Stimulated activated CD4-positive, alpha-beta T cell treated with anti-CD3 and anti-CD28 coated beads, Interleukin-15, amount 100 ng/mL, for 1 hour (primary cell): ENCODE results near the gene PNPO.
"Not testable (repeated sequence)": the region's sequence is repeated elsewhere in the genome, so short reads cannot be mapped to it uniquely, and the experiment has no call there.

Source experiments
- DNase-seq, 2 donors: peaks; one replicate each; pipeline ENCODE4 v3.0.0-alpha.2; 2020; ENCODE audit warnings: low read depth in 1 of 2, low spot score in 1 of 2

The PNPO gene

DNA sequence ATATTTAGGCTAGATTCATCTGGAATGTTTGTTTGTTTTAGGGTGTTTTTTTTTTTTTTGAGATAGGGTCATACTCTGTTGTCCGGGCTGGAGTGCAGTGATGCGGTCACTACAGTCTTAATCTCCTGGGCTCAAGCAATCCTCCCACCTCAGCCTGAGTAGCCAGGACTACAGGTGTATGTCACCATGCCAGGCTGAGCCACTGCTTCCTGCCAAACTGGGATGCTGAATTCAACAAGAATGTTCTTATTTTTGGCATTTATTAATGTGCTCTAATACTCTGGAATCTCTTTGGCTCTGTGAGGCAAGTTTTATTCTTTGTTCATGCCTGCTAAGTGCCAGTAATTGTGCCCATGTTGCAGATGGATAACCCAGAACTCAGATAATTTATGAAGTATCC is 23.8 kb upstream of the PNPO start:
- no peak for DNase-seq

DNA sequence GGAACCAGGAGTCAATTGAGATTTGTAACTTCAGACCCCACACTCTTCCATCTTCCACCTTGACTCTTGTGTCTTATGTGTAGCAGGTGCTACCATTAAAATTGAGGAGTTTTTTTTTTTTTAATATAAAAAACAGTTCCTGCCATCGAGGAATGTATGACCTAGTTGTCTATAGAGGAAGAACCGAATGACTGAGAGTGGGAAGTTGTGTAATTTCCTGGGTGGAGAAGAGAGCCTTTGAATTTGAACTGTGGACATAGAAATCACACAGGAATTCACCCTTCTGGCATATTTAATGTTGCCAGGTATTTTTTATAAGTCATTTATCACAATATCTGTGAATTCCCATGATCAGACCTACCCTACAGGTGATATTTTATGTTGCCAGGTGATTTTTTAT is 23.4 kb upstream of the PNPO start:
- no peak for DNase-seq

DNA sequence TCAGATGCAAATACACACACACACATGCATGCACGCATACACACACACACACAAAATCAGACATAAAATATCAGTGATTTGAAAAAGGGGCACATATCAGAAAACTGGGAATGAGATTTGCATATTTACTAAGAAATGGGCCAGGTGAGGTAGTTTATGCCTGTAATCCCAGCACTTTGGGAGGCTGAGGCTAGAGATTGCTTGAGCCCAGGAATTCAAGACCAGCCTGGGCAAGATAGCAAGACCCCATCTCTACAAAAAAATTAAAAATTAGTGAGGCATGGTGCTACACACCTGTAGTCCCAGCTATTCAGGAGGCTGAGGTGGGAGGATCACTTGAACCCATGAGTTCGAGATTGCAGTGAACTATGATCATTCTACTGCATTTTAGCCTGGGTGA is 22.4 kb upstream of the PNPO start:
- no peak for DNase-seq

DNA sequence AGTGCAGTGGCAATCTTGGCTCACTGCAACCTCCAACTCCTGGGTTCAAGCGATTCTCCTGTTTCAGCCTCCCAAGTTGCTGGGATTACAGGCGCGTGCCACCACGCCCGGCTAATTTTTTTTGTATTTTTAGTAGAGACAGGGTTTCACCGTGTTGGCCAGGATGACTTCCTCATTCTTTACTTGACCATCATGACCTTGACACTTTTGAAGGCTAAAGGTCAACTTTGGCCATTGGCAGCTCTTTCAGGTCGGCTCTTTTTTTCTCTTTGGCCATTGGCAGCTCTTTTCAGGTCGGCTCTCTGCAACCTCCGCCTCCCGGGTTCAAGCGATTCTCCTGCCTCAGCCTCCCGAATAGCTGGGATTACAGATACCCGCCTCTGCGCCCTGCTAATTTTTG is 21.5 kb upstream of the PNPO start:
- DNase-seq: not testable (repeated sequence)

DNA sequence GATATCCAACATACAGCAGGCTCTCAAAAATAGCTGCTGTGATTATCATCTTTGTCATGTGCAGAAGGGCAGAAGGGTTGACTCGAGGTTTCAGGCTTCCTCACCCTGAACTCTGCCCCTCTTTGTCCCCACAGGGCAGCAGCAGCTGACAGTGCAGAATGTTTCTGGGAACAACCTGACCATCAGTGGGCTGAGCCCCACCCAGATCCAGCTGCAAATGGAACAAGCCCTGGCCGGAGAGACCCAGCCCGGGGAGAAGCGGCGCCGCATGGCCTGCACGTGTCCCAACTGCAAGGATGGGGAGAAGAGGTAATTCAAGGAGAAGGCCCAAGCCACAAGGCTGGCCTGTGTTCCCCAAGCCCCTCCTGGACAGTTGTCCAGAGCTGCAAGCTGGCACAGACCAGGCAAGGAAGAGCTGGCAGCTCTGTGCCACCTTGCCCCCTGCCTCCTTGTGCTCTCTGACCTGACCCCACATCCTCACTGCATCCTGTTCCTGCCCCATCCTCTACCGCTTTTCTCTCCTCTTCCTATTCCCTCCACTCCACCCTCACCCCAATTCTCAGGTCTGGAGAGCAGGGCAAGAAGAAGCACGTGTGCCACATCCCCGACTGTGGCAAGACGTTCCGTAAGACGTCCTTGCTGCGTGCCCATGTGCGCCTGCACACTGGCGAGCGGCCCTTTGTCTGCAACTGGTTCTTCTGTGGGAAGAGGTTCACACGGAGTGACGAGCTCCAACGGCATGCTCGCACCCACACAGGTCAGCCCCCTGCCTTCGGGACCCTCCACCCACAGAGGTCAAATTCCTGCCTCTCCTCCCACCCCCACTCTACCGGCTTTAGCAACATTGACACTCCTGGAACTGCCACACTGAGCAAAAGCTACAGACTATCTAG is 16.3 kb upstream of the PNPO start:
- DNase-seq: no peak

DNA sequence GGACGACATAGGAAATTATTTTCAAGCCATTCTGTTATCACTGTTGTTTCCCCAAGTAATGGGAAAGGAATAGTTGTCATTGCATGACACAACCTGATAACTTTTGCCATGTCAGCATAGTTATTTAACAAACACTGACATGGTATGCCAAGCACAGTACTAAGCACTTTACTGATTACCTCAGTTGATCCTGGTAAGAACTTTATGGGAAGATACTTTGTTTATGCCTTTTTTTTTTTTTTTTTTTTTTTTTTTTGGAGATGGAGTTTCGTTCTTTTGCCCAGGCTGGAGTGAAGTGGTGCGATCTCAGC is 15.7 kb upstream of the PNPO start:
- DNase-seq: no peak

DNA sequence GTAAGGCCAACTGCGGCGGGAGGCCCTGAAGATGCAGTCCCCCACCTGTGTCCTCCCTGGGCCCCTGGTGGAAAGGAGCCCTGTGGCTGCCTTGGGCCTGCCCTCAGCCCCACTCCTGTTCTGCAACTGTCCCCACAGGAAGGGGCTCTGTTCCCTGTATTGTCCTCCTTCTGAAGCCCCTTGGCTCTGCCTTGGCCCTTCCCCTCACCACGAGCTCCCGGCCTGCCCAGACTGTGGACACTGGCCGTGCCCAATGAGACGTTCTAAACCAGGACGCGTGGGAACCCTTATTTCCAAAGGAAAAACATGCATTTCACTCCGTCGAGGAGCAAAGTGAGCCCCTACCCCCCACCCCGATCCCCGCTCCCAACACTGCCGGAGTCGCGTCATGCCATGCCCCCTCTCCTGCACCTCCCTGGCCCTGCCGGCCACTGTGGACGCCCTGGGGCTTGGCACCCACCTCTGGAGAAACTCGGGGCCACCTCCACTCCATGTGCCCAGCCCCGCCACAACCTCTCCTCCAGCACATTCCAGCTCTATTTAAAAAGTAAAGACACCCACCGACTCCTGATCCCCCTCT is 13.5 kb upstream of the PNPO start:
- DNase-seq: no peak

DNA sequence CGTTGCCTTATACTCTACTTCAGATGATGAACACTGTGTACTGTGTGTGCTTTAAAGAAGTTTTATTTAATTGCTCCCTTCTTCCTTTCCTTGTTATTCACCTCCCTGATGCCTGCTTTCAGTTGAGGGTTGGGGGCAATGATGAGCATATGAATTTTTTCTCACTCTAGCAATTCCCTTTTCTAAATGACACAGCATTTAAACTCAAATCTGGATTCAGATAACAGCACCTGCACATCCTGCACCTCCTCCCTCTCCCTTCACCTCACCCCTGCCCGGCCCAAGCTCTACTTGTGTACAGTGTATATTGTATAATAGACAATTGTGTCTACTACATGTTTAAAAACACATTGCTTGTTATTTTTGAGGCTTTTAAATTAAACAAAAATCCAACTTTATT is 13.0 kb upstream of the PNPO start:
- no peak for DNase-seq

DNA sequence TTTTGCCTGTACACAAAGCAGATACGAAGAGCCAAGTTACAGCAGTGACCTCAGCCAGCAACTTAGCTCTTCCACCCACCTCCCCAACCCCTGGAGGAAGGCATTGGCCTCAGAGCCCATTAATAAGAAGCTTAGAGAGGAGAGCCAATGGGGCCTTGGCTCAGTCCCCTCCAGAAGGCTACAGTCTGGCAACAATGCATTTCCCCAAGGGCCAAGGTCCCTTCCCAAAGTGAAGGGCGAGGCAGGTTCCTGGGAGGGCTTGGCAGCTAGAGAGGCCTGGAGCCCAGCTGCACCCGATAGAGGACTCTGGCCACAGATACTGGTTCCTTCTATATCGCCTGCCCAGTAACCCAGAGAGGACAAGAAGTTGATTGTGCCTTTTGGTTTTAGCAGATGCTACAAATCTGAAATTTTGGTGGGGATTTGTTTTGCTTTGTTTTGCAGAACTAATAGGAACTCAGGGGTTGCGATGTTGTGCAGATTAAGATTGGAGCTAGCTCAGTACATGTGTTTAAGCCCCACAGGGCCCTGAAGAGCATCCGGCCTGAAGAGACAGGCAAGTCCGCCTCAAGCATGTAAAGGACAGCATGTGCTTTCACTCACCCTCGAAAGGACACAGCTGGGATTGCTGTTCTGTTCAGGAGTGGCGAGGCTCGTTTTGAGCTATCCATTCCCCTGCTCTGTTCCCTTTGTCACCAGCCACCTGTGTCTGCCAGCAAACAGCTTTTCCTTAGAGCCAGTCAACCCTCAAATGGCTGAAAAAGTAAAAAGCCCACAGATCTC is 12.0 kb upstream of the PNPO start:
- no peak for DNase-seq

DNA sequence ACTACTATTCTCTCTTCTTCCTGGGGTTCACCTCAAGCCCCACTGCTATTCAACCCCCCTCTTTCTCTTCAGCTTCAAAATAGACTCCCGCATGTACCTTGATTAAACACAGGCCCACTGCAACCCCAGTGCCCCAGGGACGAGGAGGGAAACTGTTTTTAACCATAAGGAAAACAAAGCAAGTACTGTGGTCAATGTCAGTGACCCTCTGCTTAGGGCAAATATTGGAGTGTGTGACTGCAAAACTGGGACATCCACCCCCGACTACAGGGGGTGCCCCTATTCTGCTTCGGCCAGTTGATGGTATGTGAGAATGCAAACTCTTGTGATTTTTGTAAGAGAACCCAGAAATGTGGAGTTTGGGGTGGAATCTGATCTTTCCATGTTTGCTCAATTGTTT is 9.5 kb upstream of the PNPO start:
- no peak for DNase-seq

DNA sequence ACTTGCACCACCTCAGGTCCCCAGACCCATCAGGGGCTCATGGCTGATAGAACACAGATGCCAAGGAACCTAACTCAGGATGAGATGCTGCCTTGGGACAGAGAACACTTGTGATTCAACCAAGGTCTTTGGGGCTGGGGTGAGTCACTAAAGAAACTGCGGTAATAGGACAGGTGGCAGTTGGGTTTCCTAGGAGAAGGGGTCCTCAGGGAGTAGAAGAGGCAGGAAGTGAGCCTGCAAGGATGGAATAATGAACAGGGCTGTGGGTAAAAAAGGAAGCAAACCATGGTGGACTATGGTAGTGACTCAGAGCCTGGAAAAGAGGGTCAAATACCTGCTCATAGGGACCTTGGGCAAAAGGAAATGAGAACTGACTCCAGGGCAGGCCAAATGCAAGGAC is 6.5 kb upstream of the PNPO start:
- no peak for DNase-seq

DNA sequence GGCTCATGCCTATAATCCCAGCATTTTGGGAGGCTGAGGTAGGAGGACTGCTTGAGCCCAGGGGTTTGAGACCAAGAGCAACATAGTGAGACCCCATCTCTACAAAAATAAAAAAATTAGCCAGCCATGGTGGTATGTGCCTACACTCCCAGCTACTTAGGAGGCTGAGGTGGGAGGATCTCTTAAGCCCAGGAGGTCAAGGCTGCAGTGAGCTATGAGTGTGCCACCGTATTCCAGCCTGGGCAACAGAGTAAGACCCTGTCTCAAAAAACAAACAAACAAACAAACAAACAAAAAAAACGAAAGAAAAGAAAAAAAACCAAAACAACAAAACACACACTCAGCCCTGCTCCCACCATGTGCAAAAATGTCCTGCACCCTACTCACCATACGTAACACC is 5.9 kb upstream of the PNPO start:
- DNase-seq: not testable (repeated sequence)

DNA sequence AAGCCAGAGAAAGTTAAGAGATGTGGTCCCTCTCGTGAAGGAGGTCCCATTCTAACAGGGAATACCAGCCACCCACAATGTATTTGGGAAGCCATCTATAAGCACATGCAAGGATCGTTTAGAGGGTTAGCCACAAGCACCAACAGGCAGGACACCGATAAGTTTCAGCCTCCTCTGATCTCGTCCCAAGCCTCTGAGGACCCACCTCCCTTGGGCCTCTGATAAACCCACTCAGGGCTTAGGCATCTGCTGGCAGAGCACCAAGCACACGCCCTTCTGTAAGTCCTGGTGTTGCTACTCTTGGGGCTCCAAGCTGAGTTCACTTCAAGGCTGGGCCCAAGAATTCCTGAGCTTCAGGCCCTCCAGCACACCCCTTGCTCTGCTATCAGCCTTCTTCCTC is 5.4 kb upstream of the PNPO start:
- DNase-seq: no peak

DNA sequence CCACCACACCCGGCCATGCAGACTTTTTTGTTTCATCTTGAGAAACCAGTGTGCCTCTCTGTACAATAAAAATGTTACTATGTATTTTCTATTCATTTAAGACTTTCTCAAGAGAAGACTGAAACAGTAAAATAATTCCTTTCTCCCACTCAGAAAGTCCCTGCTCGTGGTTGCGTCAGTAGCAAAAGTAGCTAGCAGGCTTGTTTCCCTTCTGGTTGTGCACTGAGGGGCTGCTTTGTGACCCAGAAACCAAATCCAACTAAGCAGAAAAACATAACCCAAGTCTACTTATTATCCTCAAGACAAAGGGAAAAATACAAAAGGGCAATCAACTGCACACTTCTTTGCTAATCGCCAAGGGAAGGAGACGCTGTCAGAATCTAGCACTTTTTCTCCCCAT is 3.4 kb upstream of the PNPO start:
- no peak for DNase-seq

DNA sequence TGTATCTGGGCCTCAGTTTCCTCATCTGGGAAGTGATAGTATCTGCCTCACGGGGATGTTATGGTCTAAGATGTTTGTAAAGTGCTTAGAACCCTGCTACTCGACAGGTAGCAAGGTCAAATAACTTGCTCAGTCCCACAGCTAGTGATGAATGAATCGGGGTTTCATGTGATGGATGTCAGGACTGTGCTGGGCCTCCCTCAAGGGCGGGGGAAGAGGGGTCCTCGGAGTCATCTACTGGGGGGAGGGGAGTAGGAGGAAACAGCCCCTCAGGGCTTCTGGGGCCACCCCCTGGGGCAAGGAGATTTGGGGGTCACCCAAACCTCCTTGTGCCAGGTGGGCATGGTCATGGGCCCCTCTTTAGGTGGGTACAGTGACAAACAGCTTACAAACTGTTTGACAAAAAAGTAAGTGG is 732 bp downstream of the PNPO start:
- DNase-seq: no peak

DNA sequence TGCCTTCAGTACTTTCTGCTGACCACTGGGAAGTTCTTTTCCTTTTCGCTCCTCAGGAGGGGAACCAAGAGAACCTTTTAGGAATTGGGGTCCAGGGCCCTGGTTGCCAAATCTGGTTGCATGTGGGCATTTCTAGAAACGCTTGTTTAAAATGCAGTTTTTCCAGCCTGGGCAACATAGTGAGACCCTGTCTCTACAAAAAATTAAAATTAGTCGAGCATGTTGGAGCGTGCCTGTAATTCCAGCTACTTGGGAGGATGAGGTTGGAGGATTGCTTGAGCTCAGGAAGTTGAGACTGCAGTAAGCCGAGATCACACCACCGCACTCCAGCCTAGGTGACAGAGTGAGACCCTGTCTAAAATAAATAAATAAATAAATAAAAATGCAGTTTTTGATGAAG is 1.2 kb downstream of the PNPO start:
- DNase-seq: no peak

DNA sequence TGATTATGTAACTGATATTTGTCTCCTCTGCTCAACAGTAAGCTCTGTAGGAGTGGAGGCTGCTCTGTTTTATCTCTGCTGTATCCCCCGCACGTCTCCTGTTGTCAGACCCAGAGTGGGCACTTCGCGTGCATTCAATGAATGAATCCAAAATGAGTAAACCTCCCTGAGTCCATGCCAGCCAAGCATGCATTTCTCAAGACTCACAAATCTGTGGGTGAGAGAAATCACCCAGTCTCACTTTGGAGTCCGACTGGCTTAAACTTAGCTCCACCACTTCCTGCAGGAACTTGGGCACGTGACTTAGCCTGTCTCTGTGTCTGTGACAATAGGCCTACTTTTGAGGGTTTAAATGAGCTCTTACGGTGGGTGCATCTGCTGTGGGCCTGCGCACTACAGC is 3.7 kb downstream of the PNPO start:
- no peak for DNase-seq

DNA sequence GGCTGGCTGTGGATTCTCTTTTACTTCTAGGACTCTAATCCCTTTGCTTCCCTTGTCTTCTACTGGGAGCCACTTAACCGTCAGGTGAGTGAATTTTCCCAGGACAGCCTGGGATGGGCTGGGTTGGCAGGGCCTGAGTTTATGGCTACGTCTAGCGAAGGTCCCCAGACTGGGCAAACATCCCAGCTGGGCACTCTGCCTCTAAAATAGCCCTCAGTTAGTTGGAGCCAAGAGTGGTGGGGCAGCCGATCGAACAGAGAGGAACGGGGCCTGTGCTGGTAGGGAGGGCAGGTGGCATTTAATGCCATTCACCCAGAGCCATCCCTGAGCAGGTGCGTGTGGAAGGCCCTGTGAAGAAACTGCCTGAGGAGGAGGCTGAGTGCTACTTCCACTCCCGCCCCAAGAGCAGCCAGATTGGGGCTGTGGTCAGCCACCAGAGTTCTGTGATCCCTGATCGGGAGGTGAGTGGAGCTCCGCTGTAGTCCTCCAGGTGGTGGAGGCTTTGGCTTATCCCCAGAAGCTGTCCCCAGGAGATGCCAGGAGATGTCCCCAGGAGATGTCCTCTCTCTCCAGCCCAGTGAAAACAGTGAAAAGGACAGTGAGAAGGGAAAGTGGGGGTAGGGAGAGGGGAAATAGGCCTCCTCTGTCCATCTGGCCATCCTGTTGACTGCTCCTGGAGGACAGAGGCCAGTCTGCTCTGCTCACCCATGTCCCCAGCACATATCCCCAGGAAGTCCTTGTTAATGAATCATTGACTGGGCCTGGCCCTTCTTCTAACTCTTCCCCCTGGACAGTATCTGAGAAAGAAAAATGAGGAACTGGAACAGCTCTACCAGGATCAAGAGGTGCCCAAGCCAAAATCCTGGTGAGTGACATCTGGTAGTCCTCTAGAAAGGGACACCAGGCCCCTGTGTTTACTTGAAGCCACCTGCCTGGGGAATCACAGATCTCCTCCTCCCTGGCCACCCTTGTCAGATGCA is 4.4 kb downstream of the PNPO start:
- no peak for DNase-seq

DNA sequence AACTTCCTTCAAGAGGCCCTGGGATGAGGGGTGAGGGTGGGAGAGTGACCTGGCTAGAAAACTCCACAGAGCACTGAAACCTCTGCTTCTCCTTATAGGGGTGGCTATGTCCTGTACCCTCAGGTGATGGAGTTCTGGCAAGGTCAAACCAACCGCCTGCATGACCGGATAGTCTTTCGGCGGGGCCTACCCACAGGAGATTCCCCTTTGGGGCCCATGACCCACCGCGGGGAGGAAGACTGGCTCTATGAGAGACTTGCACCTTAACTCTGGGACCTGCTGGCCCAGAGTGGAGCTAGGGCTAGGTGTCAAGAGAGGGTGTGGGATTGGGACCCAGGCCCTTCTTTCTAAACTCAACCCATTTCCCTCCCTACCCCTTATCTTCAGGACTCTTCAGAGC is 5.1 kb downstream of the PNPO start:
- DNase-seq: no peak

DNA sequence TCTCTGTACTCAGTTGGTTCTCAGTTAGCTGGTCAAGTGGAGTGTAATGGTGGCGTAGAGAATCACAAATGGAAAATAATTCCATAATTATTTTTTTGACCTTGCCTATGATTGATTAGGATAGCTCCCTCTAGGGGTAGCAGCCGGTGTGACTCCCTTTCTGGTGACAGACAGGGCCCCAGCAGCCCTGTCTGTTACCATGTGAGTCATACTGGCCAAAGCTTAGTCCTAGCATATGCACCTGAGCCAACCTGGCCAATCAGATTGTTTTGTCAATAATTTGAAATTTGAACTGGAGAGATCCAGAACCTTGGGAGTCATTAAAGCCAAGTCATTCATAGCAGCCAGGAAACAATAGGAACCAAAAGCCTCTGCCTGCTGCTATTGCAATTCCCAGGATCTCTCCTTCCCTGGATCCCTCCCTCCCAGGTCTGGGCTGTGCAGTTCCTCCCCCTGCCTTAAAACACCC is 5.6 kb downstream of the PNPO start:
- DNase-seq: peak; percentile 29 to 60

DNA sequence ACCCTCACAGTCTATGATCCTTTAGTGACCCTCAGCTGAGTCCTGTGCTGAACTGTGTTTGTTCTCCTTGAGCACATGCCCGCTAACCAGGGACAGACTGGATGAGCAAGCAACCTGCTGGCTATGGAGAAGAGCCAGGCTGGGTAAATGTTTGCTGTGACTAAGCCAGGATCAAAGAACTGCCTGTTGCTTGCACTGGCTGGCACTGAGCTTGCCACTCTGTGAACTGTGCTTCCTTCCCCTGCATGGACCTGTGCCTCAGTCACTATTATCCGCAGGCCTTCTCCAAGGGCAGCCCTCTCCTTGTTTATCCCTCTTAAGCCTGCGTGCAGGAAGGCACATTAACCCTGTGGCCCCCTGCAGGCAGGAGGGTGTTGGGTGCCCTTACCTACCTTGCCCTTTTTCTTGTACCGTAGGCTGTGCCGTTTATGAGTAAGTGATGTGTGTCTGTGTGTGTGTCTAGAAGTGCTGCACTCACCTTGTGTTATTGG is 7.4 kb downstream of the PNPO start:
- DNase-seq: no peak
